Activated naive CD4-positive, alpha-beta T cell treated with anti-CD3 and anti-CD28 coated beads for 36 hours (primary cell): ENCODE measurements around the gene FAM181A. TPM values are rescaled to one million over a fixed set of nuclear protein-coding genes. Genes with fewer than 3 reads are reported as not detected.
A peak's percentile ranks its signal among the peaks of the same experiment; 100 is the strongest.

Experiments
- CTCF ChIA-PET: fragments of 350-600 bp; sonication (Branson Sonifier 250); formaldehyde crosslinking; loops from one replicate; lab custom pipeline; 2021; ENCODE audit warnings: antibody characterized with exemption; lab: Charles Lee
- DNase-seq: peaks from one replicate; pipeline ENCODE4 v3.0.0-alpha.2; 2020
- H3K27ac Mint-ChIP-seq: one replicate; pipeline ENCODE4 v1.8.0; 2021; ENCODE audit warnings: mild to moderate bottlenecking, mixed read lengths
- H3K27me3 Mint-ChIP-seq: one replicate; pipeline ENCODE4 v1.8.0; 2021; ENCODE audit warnings: low read depth, mixed read lengths
- H3K36me3 Mint-ChIP-seq: one replicate; pipeline ENCODE4 v1.8.0; 2021; ENCODE audit warnings: low read depth, mixed read lengths
- H3K4me1 Mint-ChIP-seq: one replicate; pipeline ENCODE4 v1.8.0; 2021; ENCODE audit warnings: low read depth, mixed read lengths
- H3K4me3 Mint-ChIP-seq: one replicate; pipeline ENCODE4 v1.8.0; 2021; ENCODE audit warnings: mild to moderate bottlenecking, moderate library complexity, mixed read lengths
- H3K9me3 Mint-ChIP-seq: one replicate; pipeline ENCODE4 v1.8.0; 2021; ENCODE audit warnings: mixed read lengths
- intact Hi-C: fragments of 100-400 bp; cut with micrococcal nuclease; formaldehyde crosslinking; loops from one replicate; pipeline ENCODE4 v1.15.1; 2023
- total RNA-seq, 2 experiments: library from RNA; stranded (reverse); gene quantifications; one replicate each; pipeline ENCODE4 v1.2.3, GENCODE V29; 2021

Gene FAM181A
- total RNA-seq, 2 experiments from 2014 or later = not detected

- Mint-ChIP-seq H3K27ac (peak overlapping the region; percentile 85), H3K36me3 (no peaks in the 10 kb centered on the region), H3K4me1 (peaks cover 51% of the 10 kb centered on the region), H3K27me3 (peaks cover 2% of the 10 kb centered on the region), H3K4me3 (peak overlapping the region; percentile 71), H3K9me3 (no peaks in the 10 kb centered on the region)
- peak; percentile 77 for DNase-seq
- intact Hi-C loops = loop anchor here (1.0 to 10.0 kb wide), 5 partner anchors 12 to 1294 kb away; no protein-coding TSS in a partner anchor
- CTCF ChIA-PET = interaction anchor here (0.5 to 13.8 kb wide), 16 partner anchors 9 to 237 kb away, joined by 3 to 316 read pairs (median 4); partner anchors contain the start of gene CCDC197
Measured at GRCh38 chr14:93970965-93971634, 44.0 kb downstream of the FAM181A start.

- CTCF ChIA-PET = interaction anchor here (0.7 to 13.8 kb wide), 10 partner anchors 12 to 165 kb away, joined by 3 to 316 read pairs (median 5); partner anchors contain the start of gene CCDC197
- Mint-ChIP-seq H3K36me3 (peaks cover 1% of the 10 kb centered on the region), H3K4me1 (peaks cover 55% of the 10 kb centered on the region), H3K4me3 (peak overlapping the region; percentile 71), H3K27me3 (peaks cover 2% of the 10 kb centered on the region), H3K27ac (peak overlapping the region; percentile 85), H3K9me3 (peaks cover under 1% of the 10 kb centered on the region)
- no peak for DNase-seq
- intact Hi-C loops = loop anchor here (1.0 to 10.0 kb wide), 4 partner anchors 12 to 1293 kb away; no protein-coding TSS in a partner anchor
Measured at GRCh38 chr14:93971635-93972027, 44.5 kb downstream of the FAM181A start.

DNA sequence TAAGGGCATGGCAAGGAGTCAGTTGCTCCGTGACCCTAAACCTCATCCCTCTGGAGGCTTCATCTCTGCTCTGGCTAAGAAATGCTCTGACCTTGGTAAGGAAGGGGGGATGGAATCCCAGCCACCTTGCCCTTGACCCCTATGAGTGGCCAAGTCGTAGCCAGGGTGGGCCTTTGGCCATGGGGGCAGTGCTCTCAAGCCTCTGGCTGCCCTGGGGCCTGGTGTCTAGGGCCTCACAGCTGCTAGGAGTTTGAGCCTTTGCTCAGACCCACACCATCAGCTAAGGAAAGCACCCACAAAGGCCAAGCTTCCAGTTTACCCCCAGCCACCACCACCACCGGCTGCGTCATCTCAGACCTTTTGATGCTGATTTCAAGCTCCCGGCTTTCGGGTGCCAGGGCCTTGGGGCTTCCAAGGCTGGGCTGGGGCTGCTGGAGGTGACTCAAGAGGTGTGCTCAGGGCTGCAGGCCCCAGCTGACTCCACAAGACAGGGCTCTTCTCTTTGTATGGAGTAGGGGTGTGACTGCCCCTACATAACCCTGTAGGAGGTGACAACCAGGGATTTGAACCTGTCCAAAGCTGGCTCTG lies 45.6 kb downstream of the FAM181A start:
- CTCF ChIA-PET = interaction anchor here (0.9 to 13.8 kb wide), 5 partner anchors 14 to 164 kb away, joined by 4 to 316 read pairs (median 4); no protein-coding TSS in a partner anchor

GRCh38 chr14:93973607-93974006 lies 46.5 kb downstream of the FAM181A start:
- no peak overlapping the region for H3K4me3 Mint-ChIP-seq
- intact Hi-C loops = loop anchor here (10.0 kb wide), 1 partner anchor 1291 kb away; no protein-coding TSS in a partner anchor

More for the DNA sequence above, 45.6 kb downstream of the FAM181A start:
- peak overlapping the region; percentile 51 for H3K27ac Mint-ChIP-seq
- peak; percentile 22 for DNase-seq
- H3K27me3 Mint-ChIP-seq = peaks cover 2% of the 10 kb centered on the region
- H3K4me3 Mint-ChIP-seq = no peak overlapping the region
- intact Hi-C loops = loop anchor here (10.0 kb wide), 1 partner anchor 1292 kb away; no protein-coding TSS in a partner anchor
- H3K9me3 Mint-ChIP-seq = peaks cover 12% of the 10 kb centered on the region
- H3K36me3 Mint-ChIP-seq = peaks cover 8% of the 10 kb centered on the region
- peaks cover 66% of the 10 kb centered on the region for H3K4me1 Mint-ChIP-seq

GRCh38 chr14:93974299-93974698 lies 47.2 kb downstream of the FAM181A start:
- Mint-ChIP-seq H3K4me3 (no peak overlapping the region), H3K27ac (no peak overlapping the region), H3K27me3 (no peaks in the 10 kb centered on the region), H3K9me3 (peaks cover 20% of the 10 kb centered on the region), H3K4me1 (peaks cover 79% of the 10 kb centered on the region), H3K36me3 (peaks cover 13% of the 10 kb centered on the region)
- CTCF ChIA-PET = interaction anchor here (0.7 to 13.8 kb wide), 4 partner anchors 14 to 162 kb away, joined by 3 to 316 read pairs (median 5); no protein-coding TSS in a partner anchor
- intact Hi-C loops = loop anchor here (10.0 kb wide), 1 partner anchor 1291 kb away; no protein-coding TSS in a partner anchor
- DNase-seq = no peak

More at GRCh38 chr14:93973607-93974006, 46.5 kb downstream of the FAM181A start:
- Mint-ChIP-seq H3K27ac (no peak overlapping the region), H3K4me1 (peaks cover 75% of the 10 kb centered on the region), H3K27me3 (peaks cover 2% of the 10 kb centered on the region), H3K9me3 (peaks cover 19% of the 10 kb centered on the region), H3K36me3 (peaks cover 13% of the 10 kb centered on the region)
- no peak for DNase-seq
- CTCF ChIA-PET = interaction anchor here (1.8 to 13.8 kb wide), 3 partner anchors 27 to 163 kb away, joined by 4 to 316 read pairs (median 53); no protein-coding TSS in a partner anchor

DNA sequence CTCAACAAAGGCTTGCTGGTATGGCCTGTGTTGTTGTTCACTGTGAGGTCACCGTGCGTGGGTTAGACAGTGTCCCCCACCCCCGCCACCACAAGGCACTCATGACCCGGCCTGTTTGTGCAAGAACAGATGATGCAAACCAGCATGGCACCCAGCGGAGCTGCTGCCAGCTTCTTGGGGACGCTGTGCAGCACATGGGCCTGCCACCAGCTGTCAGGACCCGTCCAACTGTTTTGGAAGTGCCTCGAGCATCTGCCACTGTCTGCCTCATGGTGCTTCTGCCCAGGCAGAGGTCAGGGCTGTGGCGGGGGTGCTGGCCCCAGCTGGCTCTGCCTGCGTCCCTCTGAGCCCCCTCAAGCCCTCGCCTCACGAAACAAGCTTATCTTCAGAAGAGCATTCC lies 47.7 kb downstream of the FAM181A start:
- DNase-seq = no peak
- H3K4me3 Mint-ChIP-seq = no peak overlapping the region
- H3K4me1 Mint-ChIP-seq = peaks cover 84% of the 10 kb centered on the region
- peaks cover 22% of the 10 kb centered on the region for H3K9me3 Mint-ChIP-seq
- no peak overlapping the region for H3K27ac Mint-ChIP-seq
- no peaks in the 10 kb centered on the region for H3K27me3 Mint-ChIP-seq
- H3K36me3 Mint-ChIP-seq = peaks cover 15% of the 10 kb centered on the region
- CTCF ChIA-PET = interaction anchor here (0.7 to 13.8 kb wide), 3 partner anchors 14 to 34 kb away, joined by 3 to 316 read pairs (median 6); no protein-coding TSS in a partner anchor
- intact Hi-C loops = loop anchor here (10.0 kb wide), 1 partner anchor 1290 kb away; no protein-coding TSS in a partner anchor

- H3K9me3 Mint-ChIP-seq = peaks cover 22% of the 10 kb centered on the region
- CTCF ChIA-PET = interaction anchor here (0.6 to 13.8 kb wide), 5 partner anchors 8 to 35 kb away, joined by 3 to 316 read pairs (median 3); no protein-coding TSS in a partner anchor
- no peaks in the 10 kb centered on the region for H3K27me3 Mint-ChIP-seq
- peaks cover 15% of the 10 kb centered on the region for H3K36me3 Mint-ChIP-seq
- peak overlapping the region; percentile 55 for H3K4me3 Mint-ChIP-seq
- intact Hi-C loops = loop anchor here (2.0 to 10.0 kb wide), 2 partner anchors 51 to 1289 kb away; partner anchors contain the start of gene OTUB2
- peaks cover 85% of the 10 kb centered on the region for H3K4me1 Mint-ChIP-seq
- DNase-seq = peak; percentile 65
- peak overlapping the region; percentile 95 for H3K27ac Mint-ChIP-seq
Measured at GRCh38 chr14:93975791-93976476, 48.8 kb downstream of the FAM181A start.

DNA sequence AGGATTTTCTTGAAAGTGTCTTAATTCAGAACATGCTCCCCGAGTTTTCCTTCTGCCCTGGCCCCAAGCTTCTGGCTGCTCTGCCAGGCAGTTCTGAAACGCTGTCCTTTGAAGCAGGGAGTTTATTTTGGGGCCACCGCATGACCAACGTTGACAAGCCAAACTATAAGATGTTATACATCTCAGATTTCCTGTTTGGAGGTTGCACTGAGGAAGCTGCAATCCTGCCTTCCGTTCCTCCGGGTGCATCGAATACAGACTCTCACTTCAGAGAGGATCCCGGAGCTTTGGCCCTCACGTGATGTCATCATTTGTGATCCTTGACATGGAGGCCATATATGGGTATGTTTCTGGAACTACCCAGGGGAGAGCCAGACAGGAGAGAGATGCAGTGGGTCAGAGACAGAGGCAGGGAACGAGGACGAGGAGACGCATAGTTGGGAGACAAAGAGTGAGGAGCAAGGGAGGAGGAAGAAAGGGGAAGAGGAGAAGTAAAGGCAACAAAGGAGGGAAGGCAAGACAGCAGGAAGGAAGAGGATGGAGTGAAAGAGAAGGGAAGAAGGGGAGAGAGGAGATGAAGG lies 49.4 kb downstream of the FAM181A start, which contains the start of gene ASB2:
TSS of gene ASB2 (minus strand) at position 94 of the 581 bp plus-strand sequence. CDS start 12,031 bp downstream, outside the sequence.
- peaks cover 22% of the 10 kb centered on the region for H3K9me3 Mint-ChIP-seq
- peak; percentile 67 for DNase-seq
- H3K27ac Mint-ChIP-seq = peak within 1 kb of the TSS; percentile 95
- H3K36me3 Mint-ChIP-seq = peaks cover 15% of the 10 kb centered on the region
- CTCF ChIA-PET = interaction anchor here (1.1 to 3.5 kb wide), 3 partner anchors 9 to 37 kb away, joined by 3 to 31 read pairs (median 4); no protein-coding TSS in a partner anchor
- no peaks in the 10 kb centered on the region for H3K27me3 Mint-ChIP-seq
- H3K4me1 Mint-ChIP-seq = peaks cover 79% of the 10 kb centered on the region
- intact Hi-C loops = loop anchor here (2.0 to 10.0 kb wide), 2 partner anchors 50 to 1288 kb away; partner anchors contain the start of gene OTUB2
- peak within 1 kb of the TSS; percentile 55 for H3K4me3 Mint-ChIP-seq

GRCh38 chr14:93977171-93977570 lies 50.0 kb downstream of the FAM181A start:
- CTCF ChIA-PET = interaction anchor here (1.7 to 3.5 kb wide), 2 partner anchors 18 to 37 kb away, joined by 4 to 31 read pairs; no protein-coding TSS in a partner anchor
- intact Hi-C loops = loop anchor here (2.0 to 10.0 kb wide), 2 partner anchors 50 to 1288 kb away; partner anchors contain the start of gene OTUB2

DNA sequence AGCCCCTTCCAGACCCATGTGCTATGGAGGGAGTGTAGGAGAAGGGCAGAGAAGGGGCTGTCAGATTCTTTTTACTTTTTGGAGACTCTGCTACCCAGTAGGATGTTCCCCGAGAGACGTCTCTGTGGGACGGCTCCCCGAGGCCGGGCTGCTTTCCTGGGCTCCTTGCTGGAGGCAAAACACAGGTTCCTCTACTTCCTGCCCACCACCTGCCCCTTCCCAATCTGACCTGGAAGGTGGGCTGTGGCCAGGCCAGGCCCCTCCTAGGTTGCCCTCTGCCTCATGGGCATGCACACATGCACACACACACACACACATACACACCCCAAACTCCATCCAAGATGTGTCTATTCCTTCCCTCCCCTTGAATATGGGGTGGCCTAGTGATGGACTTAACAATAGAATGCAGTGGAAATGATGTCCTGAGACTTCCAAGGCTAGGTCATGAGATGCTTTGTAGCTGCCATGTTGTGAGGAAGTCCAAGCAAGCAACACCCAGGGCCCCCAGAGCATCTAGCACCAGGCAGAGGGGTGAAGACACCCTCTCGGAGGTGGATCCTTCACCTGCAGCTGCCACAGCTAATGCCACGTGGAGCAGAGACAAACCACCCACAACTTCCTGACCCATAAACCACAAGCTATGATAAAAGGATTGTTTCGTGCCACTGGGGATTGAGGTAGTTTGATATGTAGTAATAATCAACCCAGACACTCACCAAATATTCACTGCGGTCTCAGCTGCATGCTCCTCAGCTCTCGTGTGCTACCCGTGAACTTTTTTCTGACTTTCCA lies 50.8 kb downstream of the FAM181A start:
- Mint-ChIP-seq H3K9me3 (peaks cover 22% of the 10 kb centered on the region), H3K27ac (peak overlapping the region; percentile 95), H3K36me3 (peaks cover 15% of the 10 kb centered on the region), H3K27me3 (no peaks in the 10 kb centered on the region), H3K4me3 (no peak overlapping the region), H3K4me1 (peaks cover 71% of the 10 kb centered on the region)
- DNase-seq = peak; percentile 81
- CTCF ChIA-PET = interaction anchor here (0.7 to 3.5 kb wide), 11 partner anchors 8 to 85 kb away, joined by 3 to 31 read pairs (median 6); partner anchors contain the start of gene CCDC197
- intact Hi-C loops = loop anchor here (1.0 to 10.0 kb wide), 6 partner anchors 17 to 1287 kb away; partner anchors contain the start of genes BTBD7 and OTUB2

More at GRCh38 chr14:93977171-93977570, 50.0 kb downstream of the FAM181A start:
- Mint-ChIP-seq H3K9me3 (peaks cover 22% of the 10 kb centered on the region), H3K36me3 (peaks cover 15% of the 10 kb centered on the region), H3K27ac (peak overlapping the region; percentile 95), H3K4me3 (peak overlapping the region; percentile 55), H3K4me1 (peaks cover 75% of the 10 kb centered on the region), H3K27me3 (no peaks in the 10 kb centered on the region)
- DNase-seq = no peak
